ENCODE measurements around the gene TOMM40L. TPM values are rescaled to one million over a fixed set of nuclear protein-coding genes. Genes with fewer than 3 reads are reported as not detected.
A peak's percentile ranks its signal among the peaks of the same experiment; 100 is the strongest.

The TOMM40L gene
- total RNA-seq, 1 experiment from 2014 or later, result 6.7 TPM

DNA sequence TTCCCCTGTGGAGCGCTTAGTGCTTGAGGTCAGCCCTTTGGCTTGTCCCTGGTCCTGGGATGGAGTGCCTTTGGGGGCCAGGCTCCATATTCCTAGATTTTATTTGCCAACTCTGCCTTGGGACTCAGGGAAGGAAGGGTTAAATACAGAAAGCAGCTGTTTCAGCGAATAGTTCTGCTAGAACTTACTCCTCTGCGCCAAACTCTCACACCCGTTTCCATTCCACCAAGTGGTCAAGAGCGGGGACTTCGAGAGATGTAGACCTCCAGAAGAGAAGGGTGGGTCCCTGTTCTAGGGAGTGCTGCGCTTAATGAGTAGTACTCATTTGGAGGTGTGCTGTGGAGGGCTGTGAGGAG lies 704 bp upstream of the TOMM40L start:
- no peak for TF ChIP-seq CTCF (conservative IDR thresholded peaks at IDR 0.05)
- no peak for TF ChIP-seq EZH2 (IDR thresholded peaks at IDR 0.05; ENCODE audit: low read depth)
- Histone ChIP-seq H3K4me2 (peak overlapping the region; percentile 24), H3K4me3 (no peak overlapping the region), H4K20me1 (ENCODE audit: insufficient read depth) (no peaks in the 10 kb centered on the region), H3K9me2 (ENCODE audit: insufficient read depth) (no peaks in the 10 kb centered on the region), H3F3A (ENCODE audit: insufficient read depth, low read depth) (peaks cover 3% of the 10 kb centered on the region; the same call in 1 of the 2 replicates), H3K4me1 (replicated peaks; ENCODE audit: insufficient read depth) (peaks cover 16% of the 10 kb centered on the region), H3K9me3 (ENCODE audit: insufficient read depth, low read depth) (no peaks in the 10 kb centered on the region), H2AFZ (0 out of 2 replicates have a peak overlapping the region, but pooled peaks have one; percentile 24), H3K36me3 (ENCODE audit: low read depth) (no peaks in the 10 kb centered on the region), H3K27me3 (ENCODE audit: insufficient read depth, low read depth) (no peaks in the 10 kb centered on the region), H3K79me2 (ENCODE audit: low read depth) (no peaks in the 10 kb centered on the region), H3K27ac (no peak overlapping the region)
- POLR2A ChIA-PET (ENCODE audit: unreplicated experiment), result interaction anchor here (0.5 to 0.7 kb wide), 10 partner anchors 9 to 860 kb away, joined by 3 to 11 read pairs (median 4); no protein-coding TSS in a partner anchor
- CTCF ChIA-PET, result interaction anchor here (0.5 to 1.4 kb wide), 14 partner anchors 14 to 547 kb away, joined by 3 to 13 read pairs (median 4); partner anchors contain the start of genes NDUFS2 and SDHC
- DNase-seq, result no peak
- no TSS peak for BruUV-seq (replicated peaks)
- intact Hi-C loops (cut with micrococcal nuclease; ENCODE audit: unreplicated experiment), result loop anchor here (10.0 kb wide), 1 partner anchor 540 kb away; the partner anchor contains the start of gene ATF6

DNA sequence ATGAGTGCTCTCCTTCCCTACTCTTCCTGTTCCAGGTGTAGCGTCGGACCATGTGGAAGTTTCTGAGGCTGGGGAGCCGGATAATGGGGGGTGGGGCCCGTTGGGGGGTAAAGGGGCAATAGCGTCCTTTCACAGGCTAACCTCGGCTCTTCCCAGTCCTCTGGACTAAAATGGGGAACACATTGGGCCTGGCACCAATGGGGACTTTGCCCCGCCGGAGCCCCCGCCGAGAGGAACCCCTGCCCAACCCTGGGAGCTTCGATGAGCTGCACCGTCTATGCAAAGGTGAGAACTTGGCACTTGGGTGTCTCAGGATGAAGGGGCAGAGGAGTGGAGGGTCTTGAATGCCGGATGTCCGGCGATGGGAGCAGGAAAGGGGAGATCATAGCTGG lies 456 bp downstream of the TOMM40L start:
- H3K4me2 ChIP-seq, result peak overlapping the region; percentile 91
- H2AFZ ChIP-seq, result peak overlapping the region; percentile 88
- POLR2A ChIA-PET (ENCODE audit: unreplicated experiment), result interaction anchor here (0.6 to 0.7 kb wide), 2 partner anchors 23 to 73 kb away, joined by 3 read pairs; partner anchors contain the start of gene UFC1
- H3K9me3 ChIP-seq (ENCODE audit: insufficient read depth, low read depth), result no peaks in the 10 kb centered on the region
- H4K20me1 ChIP-seq (ENCODE audit: insufficient read depth), result no peaks in the 10 kb centered on the region
- H3K27me3 ChIP-seq (ENCODE audit: insufficient read depth, low read depth), result no peaks in the 10 kb centered on the region
- intact Hi-C loops (cut with micrococcal nuclease; ENCODE audit: unreplicated experiment), result loop anchor here (2.0 to 10.0 kb wide), 2 partner anchors 156 to 538 kb away; partner anchors contain the start of gene ATF6
- H3K36me3 ChIP-seq (ENCODE audit: low read depth), result no peaks in the 10 kb centered on the region
- H3K9me2 ChIP-seq (ENCODE audit: insufficient read depth), result no peaks in the 10 kb centered on the region
- no peak overlapping the region for H3K27ac ChIP-seq
- peaks cover 16% of the 10 kb centered on the region for H3K4me1 ChIP-seq (replicated peaks; ENCODE audit: insufficient read depth)
- no peaks in the 10 kb centered on the region for H3K79me2 ChIP-seq (ENCODE audit: low read depth)
- no TSS peak for BruUV-seq (replicated peaks)
- H3K4me3 ChIP-seq, result peak overlapping the region; percentile 83
- CTCF ChIA-PET, result interaction anchor here (0.6 to 1.4 kb wide), 9 partner anchors 15 to 156 kb away, joined by 3 to 13 read pairs (median 5); partner anchors contain the start of gene SDHC
- no peak for TF ChIP-seq EZH2 (IDR thresholded peaks at IDR 0.05; ENCODE audit: low read depth)
- TF ChIP-seq CTCF (conservative IDR thresholded peaks at IDR 0.05), result no peak
- no peak for DNase-seq
- peaks cover 3% of the 10 kb centered on the region; the same call in 1 of the 2 replicates for H3F3A ChIP-seq (ENCODE audit: insufficient read depth, low read depth)

- Histone ChIP-seq H3K4me3 (peak overlapping the region; percentile 83; the same call in 1 of the 2 replicates), H3K79me2 (ENCODE audit: low read depth) (no peaks in the 10 kb centered on the region), H3K9me3 (ENCODE audit: insufficient read depth, low read depth) (no peaks in the 10 kb centered on the region), H3F3A (ENCODE audit: insufficient read depth, low read depth) (peaks cover 3% of the 10 kb centered on the region; the same call in 1 of the 2 replicates), H3K27ac (no peak overlapping the region), H3K4me2 (peak overlapping the region; percentile 91), H3K27me3 (ENCODE audit: insufficient read depth, low read depth) (no peaks in the 10 kb centered on the region), H4K20me1 (ENCODE audit: insufficient read depth) (no peaks in the 10 kb centered on the region), H3K36me3 (ENCODE audit: low read depth) (no peaks in the 10 kb centered on the region), H2AFZ (peak overlapping the region; percentile 88), H3K4me1 (replicated peaks; ENCODE audit: insufficient read depth) (peaks cover 16% of the 10 kb centered on the region), H3K9me2 (ENCODE audit: insufficient read depth) (no peaks in the 10 kb centered on the region)
- intact Hi-C loops (cut with micrococcal nuclease; ENCODE audit: unreplicated experiment), result loop anchor here (1.0 to 10.0 kb wide), 3 partner anchors 65 to 538 kb away; partner anchors contain the start of gene ATF6
- BruUV-seq (replicated peaks), result TSS peak; percentile 40
- CTCF ChIA-PET, result interaction anchor here (0.6 to 0.9 kb wide), 3 partner anchors 115 to 1195 kb away, joined by 3 to 4 read pairs (median 3); no protein-coding TSS in a partner anchor
- TF ChIP-seq CTCF (conservative IDR thresholded peaks at IDR 0.05), result no peak
- no peak for TF ChIP-seq EZH2 (IDR thresholded peaks at IDR 0.05; ENCODE audit: low read depth)
- POLR2A ChIA-PET (ENCODE audit: unreplicated experiment), result no interaction called here
- no peak for DNase-seq
Measured at GRCh38 chr1:161226759-161227158, 899 bp downstream of the TOMM40L start.
